ENCODE measurements around the gene SLC12A2. TPM values are rescaled to one million over a fixed set of nuclear protein-coding genes. Genes with fewer than 3 reads are reported as not detected.

Gene SLC12A2
- polyA plus RNA-seq, 1 donor from 2014 or later, result 28.6 TPM

GRCh38 chr5:128196080-128196479 is 112.5 kb downstream of the SLC12A2 start:
- Histone ChIP-seq H3K36me3 (ENCODE audit: insufficient read depth, low read length) (no peaks in the 10 kb centered on the region), H3K4me2 (ENCODE audit: low read length) (no peak overlapping the region), H3K9me2 (ENCODE audit: insufficient read depth, low read length) (no peaks in the 10 kb centered on the region), H3K27me3 (ENCODE audit: insufficient read depth, low read depth, low read length) (no peaks in the 10 kb centered on the region), H3K79me2 (replicated peaks; ENCODE audit: insufficient read depth, low read length) (no peaks in the 10 kb centered on the region), H3K9ac (ENCODE audit: low read length) (no peak overlapping the region), H2AFZ (ENCODE audit: low read depth, low read length) (no peak overlapping the region), H3K27ac (ENCODE audit: low read length) (no peak overlapping the region), H4K20me1 (ENCODE audit: insufficient read depth) (no peaks in the 10 kb centered on the region), H3K4me3 (ENCODE audit: low read length) (no peak overlapping the region), H3K9me3 (ENCODE audit: low read length) (no peaks in the 10 kb centered on the region), H3F3A (ENCODE audit: insufficient read depth, low read length, poor library complexity, severe bottlenecking) (no peaks in the 10 kb centered on the region)
- no peak for TF ChIP-seq EZH2 (IDR thresholded peaks at IDR 0.05; ENCODE audit: borderline replicate concordance, insufficient read depth, low read length, poor library complexity, severe bottlenecking)

DNA sequence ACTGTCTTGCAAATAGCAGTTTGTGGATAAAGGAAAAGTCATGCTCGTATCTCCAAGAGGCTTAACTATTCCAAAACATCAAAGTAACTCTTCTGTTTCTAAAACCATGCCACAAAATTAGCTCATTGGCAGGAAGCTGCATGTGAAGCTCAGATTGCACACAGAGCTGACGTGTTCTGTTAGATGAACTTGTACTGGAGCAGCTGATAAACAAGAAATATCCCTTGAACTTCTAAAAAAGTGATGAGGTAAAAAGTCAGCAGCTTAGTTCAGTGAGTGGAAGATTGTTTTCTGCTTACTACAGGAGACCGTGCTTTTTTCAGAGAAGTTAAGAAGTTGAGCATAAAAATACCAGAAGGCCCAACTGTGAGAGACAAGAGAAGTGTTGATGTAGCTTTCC is 113.2 kb downstream of the SLC12A2 start:
- Histone ChIP-seq H3K4me3 (ENCODE audit: low read length) (no peak overlapping the region), H3K9me3 (ENCODE audit: low read length) (no peaks in the 10 kb centered on the region), H3K27ac (ENCODE audit: low read length) (no peak overlapping the region), H3K36me3 (ENCODE audit: insufficient read depth, low read length) (no peaks in the 10 kb centered on the region), H3K9me2 (ENCODE audit: insufficient read depth, low read length) (no peaks in the 10 kb centered on the region), H3K79me2 (replicated peaks; ENCODE audit: insufficient read depth, low read length) (no peaks in the 10 kb centered on the region), H4K20me1 (ENCODE audit: insufficient read depth) (no peaks in the 10 kb centered on the region), H3F3A (ENCODE audit: insufficient read depth, low read length, poor library complexity, severe bottlenecking) (no peaks in the 10 kb centered on the region), H3K4me2 (ENCODE audit: low read length) (no peak overlapping the region), H2AFZ (ENCODE audit: low read depth, low read length) (no peak overlapping the region), H3K9ac (ENCODE audit: low read length) (no peak overlapping the region), H3K27me3 (ENCODE audit: insufficient read depth, low read depth, low read length) (no peaks in the 10 kb centered on the region)
- TF ChIP-seq, protein P1, sequence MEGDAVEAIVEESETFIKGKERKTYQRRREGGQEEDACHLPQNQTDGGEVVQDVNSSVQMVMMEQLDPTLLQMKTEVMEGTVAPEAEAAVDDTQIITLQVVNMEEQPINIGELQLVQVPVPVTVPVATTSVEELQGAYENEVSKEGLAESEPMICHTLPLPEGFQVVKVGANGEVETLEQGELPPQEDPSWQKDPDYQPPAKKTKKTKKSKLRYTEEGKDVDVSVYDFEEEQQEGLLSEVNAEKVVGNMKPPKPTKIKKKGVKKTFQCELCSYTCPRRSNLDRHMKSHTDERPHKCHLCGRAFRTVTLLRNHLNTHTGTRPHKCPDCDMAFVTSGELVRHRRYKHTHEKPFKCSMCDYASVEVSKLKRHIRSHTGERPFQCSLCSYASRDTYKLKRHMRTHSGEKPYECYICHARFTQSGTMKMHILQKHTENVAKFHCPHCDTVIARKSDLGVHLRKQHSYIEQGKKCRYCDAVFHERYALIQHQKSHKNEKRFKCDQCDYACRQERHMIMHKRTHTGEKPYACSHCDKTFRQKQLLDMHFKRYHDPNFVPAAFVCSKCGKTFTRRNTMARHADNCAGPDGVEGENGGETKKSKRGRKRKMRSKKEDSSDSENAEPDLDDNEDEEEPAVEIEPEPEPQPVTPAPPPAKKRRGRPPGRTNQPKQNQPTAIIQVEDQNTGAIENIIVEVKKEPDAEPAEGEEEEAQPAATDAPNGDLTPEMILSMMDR (IDR thresholded peaks at IDR 0.05; ENCODE audit: poor library complexity, severe bottlenecking), result no peak
- TF ChIP-seq EP300 (conservative IDR thresholded peaks at IDR 0.05; ENCODE audit: poor library complexity, severe bottlenecking) (no peak), SMC3 (conservative IDR thresholded peaks at IDR 0.05; ENCODE audit: poor library complexity) (no peak), MXI1 (conservative IDR thresholded peaks at IDR 0.05; ENCODE audit: poor library complexity, severe bottlenecking) (no peak), EZH2 (IDR thresholded peaks at IDR 0.05; ENCODE audit: borderline replicate concordance, insufficient read depth, low read length, poor library complexity, severe bottlenecking) (no peak), RAD21 (conservative IDR thresholded peaks at IDR 0.05) (no peak), POLR2AphosphoS5 (IDR thresholded peaks at IDR 0.05) (no peak), TAF1 (IDR thresholded peaks at IDR 0.05; ENCODE audit: low read depth) (no peak)
- TF ChIP-seq, protein P2, sequence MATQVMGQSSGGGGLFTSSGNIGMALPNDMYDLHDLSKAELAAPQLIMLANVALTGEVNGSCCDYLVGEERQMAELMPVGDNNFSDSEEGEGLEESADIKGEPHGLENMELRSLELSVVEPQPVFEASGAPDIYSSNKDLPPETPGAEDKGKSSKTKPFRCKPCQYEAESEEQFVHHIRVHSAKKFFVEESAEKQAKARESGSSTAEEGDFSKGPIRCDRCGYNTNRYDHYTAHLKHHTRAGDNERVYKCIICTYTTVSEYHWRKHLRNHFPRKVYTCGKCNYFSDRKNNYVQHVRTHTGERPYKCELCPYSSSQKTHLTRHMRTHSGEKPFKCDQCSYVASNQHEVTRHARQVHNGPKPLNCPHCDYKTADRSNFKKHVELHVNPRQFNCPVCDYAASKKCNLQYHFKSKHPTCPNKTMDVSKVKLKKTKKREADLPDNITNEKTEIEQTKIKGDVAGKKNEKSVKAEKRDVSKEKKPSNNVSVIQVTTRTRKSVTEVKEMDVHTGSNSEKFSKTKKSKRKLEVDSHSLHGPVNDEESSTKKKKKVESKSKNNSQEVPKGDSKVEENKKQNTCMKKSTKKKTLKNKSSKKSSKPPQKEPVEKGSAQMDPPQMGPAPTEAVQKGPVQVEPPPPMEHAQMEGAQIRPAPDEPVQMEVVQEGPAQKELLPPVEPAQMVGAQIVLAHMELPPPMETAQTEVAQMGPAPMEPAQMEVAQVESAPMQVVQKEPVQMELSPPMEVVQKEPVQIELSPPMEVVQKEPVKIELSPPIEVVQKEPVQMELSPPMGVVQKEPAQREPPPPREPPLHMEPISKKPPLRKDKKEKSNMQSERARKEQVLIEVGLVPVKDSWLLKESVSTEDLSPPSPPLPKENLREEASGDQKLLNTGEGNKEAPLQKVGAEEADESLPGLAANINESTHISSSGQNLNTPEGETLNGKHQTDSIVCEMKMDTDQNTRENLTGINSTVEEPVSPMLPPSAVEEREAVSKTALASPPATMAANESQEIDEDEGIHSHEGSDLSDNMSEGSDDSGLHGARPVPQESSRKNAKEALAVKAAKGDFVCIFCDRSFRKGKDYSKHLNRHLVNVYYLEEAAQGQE (IDR thresholded peaks at IDR 0.05; ENCODE audit: borderline replicate concordance), result no peak

All from neural cell (in vitro differentiated cells).